Epithelial cell of prostate (primary cell): ENCODE measurements around the gene PTPRE.

ENCODE experiments used
- DNase-seq: peaks from one replicate; pipeline ENCODE4 v3.0.0-alpha.2; 2011; ENCODE audit warnings: low read depth, low spot score
- H3K27ac ChIP-seq: fragments of 450-650 bp; 2 replicates; pipeline ENCODE4 v1.5.1; 2017; ENCODE audit warnings: mild to moderate bottlenecking

The PTPRE gene, protein sequence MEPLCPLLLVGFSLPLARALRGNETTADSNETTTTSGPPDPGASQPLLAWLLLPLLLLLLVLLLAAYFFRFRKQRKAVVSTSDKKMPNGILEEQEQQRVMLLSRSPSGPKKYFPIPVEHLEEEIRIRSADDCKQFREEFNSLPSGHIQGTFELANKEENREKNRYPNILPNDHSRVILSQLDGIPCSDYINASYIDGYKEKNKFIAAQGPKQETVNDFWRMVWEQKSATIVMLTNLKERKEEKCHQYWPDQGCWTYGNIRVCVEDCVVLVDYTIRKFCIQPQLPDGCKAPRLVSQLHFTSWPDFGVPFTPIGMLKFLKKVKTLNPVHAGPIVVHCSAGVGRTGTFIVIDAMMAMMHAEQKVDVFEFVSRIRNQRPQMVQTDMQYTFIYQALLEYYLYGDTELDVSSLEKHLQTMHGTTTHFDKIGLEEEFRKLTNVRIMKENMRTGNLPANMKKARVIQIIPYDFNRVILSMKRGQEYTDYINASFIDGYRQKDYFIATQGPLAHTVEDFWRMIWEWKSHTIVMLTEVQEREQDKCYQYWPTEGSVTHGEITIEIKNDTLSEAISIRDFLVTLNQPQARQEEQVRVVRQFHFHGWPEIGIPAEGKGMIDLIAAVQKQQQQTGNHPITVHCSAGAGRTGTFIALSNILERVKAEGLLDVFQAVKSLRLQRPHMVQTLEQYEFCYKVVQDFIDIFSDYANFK

DNA sequence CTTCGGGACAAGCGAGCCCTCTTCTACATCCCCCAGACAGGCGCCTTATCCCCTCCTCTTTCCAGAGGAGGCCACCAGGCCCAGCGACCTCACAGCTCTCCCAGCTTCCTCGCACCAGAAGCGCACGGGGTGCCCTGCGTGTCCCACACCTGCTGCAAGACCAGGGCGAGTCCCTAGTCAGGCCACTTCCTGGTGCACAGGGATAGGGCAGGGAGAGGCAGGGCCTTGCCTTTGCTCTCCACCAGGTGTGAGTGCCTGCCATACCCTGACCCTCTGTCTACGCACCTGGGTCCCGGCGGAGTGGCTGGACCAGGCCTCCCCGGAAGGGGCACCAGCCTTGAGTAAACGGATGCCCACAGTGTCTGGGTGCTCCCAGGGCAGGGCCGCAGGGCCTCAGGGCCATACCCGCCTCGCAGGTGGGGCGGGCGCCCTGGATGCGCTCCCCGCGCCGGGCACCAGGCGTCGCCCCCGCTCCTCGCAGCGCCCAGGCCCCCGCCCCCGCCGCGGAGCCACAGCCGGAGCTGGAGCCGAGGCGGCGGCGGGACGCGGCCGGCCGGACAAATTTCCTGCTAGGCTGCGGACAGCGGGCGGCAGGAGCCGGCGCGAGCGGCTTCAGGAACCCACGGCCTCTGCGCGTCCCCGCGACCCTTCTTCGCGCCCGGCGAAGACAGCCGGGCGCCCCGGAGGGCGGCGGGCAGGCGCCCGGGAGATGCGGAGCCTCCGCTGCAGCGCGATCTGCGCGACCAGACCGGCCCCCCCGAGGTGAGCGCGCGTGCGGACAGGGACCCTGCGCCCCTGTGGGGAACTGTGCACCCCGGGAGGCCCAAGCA lies at the start of gene PTPRE:
TSS of gene PTPRE (plus strand) at position 556 of the 830 bp plus-strand sequence. CDS start 133,779 bp downstream, outside the sequence.
- no peak within 1 kb of the TSS for H3K27ac ChIP-seq
- no peak for DNase-seq

DNA sequence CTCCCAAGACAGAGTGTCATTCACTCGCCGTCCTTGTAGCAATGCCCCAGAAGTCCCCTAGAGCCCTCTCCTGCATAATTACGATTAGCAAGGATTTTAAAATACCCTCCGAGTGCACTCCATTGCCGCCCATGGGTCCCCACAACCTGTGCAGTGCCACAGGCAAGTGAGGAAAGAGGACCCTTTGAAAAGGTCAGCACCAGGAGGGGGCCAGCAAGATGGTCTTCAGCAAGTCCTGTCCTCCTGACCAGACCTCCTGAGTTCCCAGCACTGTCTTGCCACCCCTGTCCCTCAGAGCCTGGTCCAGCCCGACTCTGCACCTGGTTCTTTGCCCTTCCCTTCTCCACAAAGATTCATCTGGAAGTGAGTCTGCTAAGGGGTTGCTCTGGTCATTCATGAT lies 46.3 kb upstream of the PTPRE start:
- DNase-seq, result no peak
- H3K27ac ChIP-seq, result no peak overlapping the region

DNA sequence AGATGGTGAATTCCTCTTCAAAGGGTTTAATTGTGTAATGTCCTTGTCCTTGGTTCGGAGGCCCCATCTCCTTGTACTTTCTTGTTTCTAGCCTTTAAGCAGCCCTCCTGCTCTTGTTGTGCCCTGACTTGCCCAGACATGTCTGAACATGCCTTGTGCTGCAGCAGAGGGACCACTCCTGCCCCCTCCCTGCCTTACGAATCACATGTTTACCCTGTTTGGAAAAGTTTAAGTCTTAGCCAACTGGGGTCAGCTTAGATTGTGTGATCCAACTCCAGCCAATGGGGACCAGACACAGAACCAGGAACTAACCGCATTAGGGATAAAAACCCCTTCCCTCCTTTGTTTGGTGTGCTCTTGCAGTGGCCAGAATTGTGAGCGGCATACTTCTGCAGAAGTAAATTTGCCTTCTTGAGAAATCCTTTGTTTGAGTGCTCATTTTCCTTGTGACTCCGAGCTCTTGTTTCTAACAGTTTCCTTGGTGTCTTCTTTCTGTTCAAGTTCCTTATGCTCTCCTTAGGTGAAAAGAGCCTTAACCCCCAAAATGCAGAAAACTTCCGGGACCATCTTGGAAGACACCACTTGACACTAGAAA lies 43.6 kb upstream of the PTPRE start:
- no peak for DNase-seq
- H3K27ac ChIP-seq, result no peak overlapping the region

DNA sequence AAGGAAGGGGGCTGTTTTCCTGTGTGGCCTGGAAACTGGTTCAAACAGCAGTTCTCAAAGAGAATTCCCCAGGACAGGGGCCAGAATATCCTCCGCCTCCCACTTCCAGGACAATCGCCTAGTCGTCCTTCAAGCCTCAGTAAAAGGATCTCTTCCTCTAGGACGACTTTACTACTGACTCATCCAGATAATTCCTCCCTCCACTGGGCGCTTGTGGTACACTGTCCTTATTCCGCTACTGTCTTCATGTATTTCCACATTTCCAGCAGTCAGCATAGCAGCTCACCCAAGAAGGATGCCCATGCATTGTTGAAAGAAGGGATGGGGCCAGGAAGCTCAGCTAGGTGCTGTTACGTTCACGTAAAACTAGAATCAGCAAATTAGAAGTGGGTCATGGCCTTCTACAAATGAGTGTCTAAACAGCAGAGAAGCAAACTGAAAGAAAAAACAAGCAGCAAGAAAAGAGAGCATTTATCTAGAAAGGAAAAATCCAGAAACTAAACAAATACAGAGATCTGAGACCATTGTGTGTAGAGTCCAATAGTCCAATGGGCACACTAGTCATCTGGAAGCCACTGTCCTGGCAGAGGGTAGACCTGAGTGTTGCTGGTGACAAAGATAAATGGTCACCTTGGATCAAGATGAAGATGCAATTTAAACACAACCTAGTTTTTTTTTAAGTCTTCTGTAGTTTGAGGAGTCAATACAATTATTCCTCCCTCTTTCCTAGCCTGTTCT lies 40.5 kb upstream of the PTPRE start:
- DNase-seq, result no peak
- no peak overlapping the region for H3K27ac ChIP-seq

DNA sequence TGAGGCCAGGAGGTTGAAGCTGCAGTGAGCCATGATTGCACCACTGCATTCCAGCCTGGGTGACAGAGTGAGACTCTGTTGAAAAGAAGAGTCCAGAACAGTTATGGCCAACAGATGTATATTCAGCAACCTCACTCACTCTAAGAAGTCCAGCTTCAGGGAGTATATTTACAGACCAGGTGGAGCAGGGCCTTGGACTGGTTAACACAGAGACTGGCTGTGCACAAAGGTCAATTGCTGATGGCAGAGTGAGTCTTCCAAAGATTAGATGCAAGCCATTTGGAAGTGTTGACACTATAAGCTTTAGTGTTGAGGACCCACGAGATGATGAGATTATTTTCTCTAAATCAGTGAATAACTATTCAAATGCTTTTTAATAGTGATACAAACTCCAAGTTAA lies 39.1 kb upstream of the PTPRE start:
- no peak for DNase-seq
- H3K27ac ChIP-seq, result no peak overlapping the region

DNA sequence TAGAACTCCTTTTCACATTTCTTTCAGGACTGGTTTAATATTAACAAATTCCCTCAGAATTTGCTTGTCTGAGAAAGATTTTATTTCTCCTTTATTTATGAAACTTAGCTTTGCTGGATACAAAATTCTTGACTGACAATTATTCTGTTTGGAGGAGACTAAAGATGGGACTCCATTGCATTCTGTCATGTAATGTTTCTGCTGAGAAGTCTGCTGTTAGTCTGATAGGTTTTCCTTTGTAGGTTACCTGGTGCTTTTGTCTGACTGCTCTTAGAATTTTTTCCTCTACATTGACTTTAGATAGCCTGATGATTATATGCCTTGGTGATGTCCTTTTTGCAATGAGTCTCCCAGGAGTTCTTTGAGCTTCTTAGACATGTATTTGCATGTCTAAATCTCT lies 37.6 kb upstream of the PTPRE start:
- DNase-seq, result no peak
- H3K27ac ChIP-seq, result no peak overlapping the region

DNA sequence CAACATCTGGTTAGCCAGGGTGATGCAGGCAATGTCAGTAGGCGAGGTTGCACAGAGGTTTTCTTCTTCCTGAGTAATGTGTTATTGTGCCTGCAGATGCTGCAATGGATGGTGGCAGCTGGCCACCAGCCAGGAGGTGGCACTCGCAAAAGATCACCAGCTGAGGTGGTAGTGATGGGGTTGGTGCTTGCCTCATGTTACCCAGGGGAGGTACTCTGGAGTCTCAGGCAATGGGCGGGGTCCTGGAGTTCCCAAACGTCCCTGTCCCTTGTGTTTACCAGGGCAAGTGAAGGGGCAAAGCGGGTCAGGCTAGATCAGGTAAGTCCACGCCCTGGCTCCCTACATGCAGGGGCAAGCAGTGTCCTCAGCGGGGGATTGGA lies 35.3 kb upstream of the PTPRE start:
- no peak for DNase-seq
- H3K27ac ChIP-seq, result no peak overlapping the region

DNA sequence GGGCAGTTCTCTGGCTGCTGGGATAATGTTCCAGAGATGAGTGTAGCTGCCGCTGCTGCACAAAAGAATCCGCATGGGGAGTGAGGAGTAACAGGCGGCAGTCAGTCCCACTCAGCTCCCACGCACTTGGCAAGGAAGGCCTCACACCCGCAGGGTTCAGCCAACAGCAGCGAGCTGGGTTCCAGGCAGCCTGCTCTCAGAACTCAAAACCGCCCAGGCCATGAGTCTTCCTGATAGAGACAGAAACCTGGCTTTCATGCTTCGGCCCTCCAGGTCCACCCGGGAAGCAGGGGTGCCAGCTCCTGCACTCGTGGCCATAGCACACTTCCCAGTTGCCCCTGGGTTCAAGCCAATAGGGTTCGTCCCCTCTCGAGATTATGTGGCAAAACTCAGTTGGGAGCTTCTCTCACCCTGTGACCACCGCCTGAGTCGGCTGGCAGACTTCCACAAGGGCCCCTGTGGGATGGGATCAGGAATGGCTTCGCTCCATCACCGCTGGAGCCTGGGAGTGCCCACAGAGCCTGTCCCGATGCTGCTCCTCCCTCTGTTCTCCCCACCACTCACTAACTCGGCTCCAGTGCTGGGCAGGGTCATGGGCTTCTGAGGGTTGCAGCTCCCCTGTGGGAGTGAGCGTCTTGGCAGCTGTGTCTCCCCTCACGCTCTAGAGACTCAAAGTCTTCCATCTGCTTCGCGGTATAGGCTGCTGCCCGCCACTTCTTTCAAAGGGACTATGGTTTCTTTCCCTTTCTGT lies 34.7 kb upstream of the PTPRE start:
- H3K27ac ChIP-seq, result no peak overlapping the region
- no peak for DNase-seq

DNA sequence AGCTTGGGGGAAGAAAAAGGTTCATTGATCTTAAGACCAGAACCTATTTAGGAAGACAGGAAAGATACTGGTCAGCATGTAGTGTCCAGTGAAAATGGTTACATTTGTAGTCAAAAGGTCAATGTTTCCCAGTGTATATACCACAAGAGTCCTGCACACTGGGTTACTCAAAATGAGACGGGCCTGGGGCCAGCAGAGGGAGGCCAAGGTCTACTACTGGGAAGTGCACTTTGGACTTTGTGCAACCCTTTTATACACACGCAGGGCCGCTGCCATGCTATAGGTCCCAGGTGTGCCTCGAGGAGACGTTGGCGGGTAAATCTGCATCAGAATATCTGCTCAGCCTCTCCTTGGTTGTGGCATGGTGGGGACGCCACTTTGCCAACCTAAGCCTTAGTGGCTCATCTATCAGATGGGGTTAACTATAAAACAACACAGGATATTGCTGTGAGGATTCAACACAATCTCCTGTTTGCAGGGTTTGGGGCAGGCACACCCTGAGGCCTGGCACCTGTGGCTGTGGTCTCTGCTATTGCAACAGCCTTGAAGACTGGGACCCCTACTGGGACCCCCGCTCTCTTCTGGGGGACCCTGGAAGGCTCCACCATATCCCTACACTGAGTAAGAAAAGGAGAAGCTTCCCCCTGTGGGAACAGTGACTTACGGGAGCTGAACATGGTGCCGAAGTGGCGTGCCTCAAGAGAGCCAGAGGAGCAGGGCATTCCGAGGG lies 33.9 kb upstream of the PTPRE start:
- no peak for DNase-seq
- no peak overlapping the region for H3K27ac ChIP-seq

DNA sequence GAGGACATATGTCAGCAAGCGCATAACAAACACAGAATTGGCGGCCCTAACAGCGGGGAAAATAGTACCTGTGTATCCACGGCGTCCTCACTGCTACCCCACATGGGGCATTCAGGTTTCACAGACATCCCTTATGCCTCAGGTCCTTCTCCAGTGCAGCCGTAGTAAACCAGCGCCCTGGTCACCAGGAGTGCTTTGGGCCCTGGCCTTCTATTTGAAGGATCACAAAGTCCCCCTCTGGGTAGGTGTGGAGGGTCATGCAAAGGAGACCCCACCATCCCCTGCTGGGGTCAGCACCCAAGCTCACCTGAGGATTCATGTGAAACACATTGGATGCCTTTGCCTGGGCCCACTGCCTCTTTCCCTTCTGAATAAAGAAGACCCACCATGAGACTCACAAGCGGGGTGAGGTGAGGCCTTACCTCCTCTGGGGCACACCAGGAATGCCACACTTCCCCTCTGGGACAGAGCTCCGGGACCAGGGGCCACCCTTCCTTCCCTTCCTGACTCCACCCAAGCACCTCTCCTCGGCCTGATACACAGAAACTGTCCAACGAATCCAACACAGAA lies 32.9 kb upstream of the PTPRE start:
- no peak overlapping the region for H3K27ac ChIP-seq
- no peak for DNase-seq

DNA sequence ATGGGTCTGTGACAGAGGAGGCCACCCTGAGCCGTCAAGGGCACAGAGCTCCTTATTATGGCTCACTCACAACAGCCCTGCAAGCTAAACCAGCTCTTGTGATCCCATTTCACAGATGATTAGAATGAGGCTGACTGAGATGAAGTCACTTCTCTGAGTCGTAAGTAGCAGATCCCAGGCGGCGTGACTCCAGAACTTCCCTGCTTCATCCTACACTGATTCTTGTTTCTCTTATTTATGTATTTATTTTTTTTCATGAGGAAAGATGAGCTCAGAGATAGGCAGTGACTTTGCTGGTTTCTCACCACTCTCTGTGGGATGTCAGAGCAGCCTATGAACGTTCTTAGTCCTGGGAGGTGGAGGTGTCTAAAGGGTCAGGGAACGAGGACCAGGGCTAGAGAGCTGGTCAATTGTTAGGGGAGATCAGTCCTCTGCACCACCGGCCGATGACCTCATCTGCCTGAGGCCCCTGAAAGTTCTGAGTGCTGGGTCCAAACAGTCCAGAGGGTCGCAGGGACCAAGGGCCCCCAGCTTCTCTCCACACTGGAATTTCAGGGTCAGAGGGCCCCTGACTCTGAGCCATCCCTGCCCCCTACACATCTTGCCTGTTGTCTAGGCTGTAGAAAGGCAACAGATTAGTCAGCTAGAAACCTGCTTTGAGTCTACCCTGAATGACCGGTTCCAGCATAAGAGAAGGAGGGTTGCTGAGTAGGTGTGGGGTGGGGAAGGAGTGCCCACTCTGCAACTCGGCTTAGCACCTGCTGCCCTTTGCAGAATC lies 32.0 kb upstream of the PTPRE start:
- DNase-seq, result no peak
- H3K27ac ChIP-seq, result no peak overlapping the region

DNA sequence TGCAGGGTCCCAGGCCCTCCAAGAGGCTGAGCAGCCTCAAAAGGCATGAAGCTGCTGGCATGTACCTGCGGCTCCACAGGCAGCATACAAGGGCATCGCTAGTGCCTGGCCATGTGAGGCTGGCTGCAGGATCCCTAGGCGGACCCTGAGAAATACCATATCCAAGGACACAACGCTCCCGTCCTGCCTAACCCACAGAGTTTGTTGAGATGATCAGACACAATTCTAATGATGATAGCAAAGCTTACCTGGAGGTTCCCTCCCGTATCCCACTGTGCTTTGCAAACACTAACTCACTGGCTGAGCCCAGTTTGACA lies 31.5 kb upstream of the PTPRE start:
- no peak overlapping the region for H3K27ac ChIP-seq
- no peak for DNase-seq

DNA sequence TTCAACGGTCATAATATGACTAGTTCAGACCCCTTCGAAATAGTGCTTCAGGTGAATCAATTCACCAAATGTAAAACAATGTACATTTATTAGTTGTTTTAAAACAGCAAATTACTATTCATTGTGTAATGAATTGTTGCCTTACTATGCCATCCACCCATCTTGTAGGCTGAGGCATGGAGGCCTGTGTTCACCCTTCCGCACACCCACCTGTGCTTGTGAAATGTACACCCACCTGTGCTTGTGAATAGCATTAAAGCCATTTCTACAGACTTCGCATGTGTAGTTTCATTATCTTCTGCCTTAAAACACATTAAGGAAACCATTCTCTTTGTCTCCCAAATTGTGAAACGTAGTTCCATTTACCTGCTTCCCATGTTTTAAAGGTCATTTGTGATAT lies 31.0 kb upstream of the PTPRE start:
- no peak overlapping the region for H3K27ac ChIP-seq
- no peak for DNase-seq

DNA sequence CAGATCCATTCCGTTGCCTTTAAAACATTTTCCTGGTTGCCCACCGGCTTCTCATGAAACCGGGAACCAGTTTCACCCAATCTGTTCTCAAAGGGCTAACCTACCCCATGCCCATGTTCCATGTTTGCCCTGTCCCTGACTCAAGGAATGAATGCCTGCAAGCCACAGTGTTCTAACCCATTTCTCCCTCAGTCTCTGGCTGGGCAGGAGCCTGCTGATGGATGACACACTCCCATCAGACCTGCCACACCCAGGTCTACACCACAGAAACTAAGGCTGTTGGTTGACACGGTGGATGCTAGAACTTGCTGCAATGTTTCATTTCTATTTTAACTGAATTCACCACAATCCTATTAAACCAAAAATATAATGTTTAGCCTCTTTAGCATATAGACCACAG lies 29.8 kb upstream of the PTPRE start:
- no peak for DNase-seq
- no peak overlapping the region for H3K27ac ChIP-seq

DNA sequence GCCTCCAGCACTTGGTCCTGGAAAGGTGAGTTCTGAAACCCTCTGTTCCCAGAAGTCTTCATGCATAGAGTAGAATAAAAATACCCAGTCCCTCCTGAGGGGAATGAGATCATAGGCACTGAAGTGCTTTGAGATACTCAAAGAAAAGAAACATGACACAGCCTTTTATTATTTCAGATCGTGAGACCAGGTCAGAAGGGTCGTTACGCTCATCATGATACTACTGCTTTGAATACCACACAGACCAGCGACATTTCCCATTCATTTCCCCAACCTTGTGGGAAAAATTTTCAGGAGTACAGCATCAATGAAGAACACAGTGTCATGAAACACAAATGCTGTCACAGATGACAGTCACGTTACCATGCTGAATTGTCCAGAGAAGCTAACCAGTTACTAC lies 29.2 kb upstream of the PTPRE start:
- DNase-seq, result no peak
- H3K27ac ChIP-seq, result no peak overlapping the region

DNA sequence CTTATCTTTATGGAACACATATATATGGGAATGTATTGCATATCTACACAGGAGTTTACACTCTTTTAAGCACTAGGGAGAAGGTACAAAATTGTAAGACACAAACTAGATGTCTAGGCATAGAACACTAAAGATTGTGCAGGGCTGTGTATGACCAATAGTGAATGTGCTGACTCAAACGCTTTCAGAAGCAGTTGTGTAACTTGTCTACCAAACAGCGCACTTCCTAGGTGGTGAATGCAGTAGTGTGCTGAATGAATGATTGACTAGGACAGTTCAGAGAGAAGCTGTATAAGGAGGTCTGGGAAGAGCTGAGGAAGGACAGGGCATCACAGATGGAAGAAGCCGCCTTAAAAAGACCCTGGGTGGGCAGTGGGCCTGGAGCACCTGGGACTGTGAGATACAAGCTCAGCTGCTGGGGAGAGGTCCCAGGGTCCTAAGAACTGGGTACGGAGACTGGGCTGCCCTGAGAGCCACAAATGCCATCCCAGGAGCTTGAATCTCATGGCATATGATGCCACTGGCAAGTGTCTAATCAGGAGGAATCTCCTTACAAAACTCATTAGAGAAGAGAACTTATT lies 28.3 kb upstream of the PTPRE start:
- no peak overlapping the region for H3K27ac ChIP-seq
- DNase-seq, result no peak

DNA sequence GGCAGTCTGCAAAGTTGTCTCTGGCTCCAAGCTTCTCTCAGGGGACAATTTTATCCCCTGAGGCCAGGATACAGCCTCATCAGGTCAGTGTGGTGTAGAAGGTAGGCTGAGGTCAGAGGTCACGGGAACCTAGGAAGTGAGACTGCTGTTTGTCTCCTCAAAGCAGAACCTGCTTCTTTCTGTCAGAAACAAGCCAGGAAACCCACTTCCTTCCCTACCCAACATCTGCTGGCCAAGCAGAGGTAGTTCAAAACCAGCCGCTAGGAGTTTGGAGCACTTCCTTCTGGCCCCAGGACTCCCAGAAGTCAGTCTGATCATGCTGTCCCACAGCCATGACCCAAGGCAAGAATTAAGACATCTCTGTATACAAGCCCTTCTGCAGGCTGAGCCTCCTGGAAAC lies 26.3 kb upstream of the PTPRE start:
- no peak for DNase-seq
- no peak overlapping the region for H3K27ac ChIP-seq
